NCI-H146 treated with DMSO at 0.1 percent for 48 hours (cell line): Measurements from ENCODE around the gene M6PR.
"Not testable (repeated sequence)": the region's sequence is repeated elsewhere in the genome, so short reads cannot be mapped to it uniquely, and the experiment has no call there.

Experiments used
- DNase-seq: peaks from one replicate; lab custom pipeline; 2025; ENCODE audit not compliant: unreplicated experiment; lab: John Stamatoyannopoulos, UW

The M6PR gene

DNA sequence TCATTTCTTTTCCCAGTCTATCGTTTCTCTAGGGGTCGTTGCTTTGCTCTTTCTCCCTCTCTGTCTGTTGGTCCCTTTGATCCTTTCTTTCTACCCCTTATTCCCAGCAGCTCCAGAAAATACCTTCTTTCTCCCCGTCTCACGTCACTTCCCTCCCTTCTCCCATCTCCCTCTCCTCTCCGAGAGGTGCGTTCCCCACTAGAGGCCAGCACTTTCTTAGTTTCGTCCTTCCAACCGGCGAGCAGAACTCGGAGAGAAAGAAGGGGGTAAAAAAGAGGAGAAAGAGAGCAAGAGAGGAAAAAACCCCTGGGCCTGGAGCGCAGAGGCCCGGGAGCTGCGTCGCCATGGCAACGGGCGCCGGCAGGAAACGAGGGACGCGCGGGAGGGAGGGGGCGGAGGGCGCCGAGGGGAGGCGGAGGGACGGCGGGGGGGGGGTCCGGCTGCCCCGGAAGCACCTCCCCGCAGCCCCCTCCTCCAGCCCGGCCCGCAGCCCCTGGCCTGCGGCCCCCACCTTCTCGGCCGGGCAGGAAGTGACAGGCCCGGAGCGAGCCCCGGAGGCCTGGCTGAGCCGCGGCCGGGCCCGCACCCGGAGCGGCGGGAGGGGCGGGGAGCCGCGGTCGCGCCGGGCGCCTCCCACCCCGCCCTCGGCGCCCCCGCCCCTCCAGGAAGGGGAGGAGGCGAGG, 35.3 kb downstream of the M6PR start, which contains the start of gene PHC1:
TSS of gene PHC1 (plus strand) at position 477 of the 683 bp plus-strand sequence. CDS start 3,169 bp downstream, outside the sequence.
- DNase-seq: peak; percentile 90

DNA sequence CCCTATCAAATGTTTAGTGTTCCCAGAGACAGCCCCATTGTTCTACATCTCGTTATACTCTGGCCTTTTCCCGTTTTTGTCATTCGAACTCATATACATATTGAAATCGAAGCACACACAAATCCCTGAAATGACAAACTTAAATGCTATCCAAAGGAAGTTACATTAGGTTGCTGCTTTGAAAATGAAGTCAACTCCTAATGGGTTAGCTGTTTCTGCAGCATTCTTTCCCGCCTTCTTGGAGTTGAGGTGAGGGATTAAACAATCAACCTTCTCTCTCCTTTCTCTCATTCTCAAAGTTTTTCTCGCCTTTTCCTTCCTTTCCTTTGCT, 35.8 kb downstream of the M6PR start:
- no peak for DNase-seq

DNA sequence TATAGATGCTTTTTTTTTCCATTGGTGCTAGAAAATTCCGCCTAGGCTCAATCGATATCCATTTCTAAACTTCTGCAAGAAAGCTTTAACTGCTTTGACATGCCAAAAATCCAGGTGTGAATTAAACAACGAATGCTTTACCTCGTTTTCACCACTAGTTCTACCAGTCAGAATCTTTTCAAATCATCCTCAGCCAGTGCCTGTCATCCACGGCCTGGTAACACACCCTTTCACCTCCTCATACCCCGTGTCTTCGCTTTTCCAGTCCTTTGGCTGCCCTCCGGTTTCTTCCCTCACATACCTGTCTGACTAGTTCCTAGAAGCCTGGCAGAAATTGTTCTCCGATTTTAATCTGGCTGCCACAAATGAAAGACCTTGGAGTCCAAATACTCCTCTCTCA, 36.5 kb downstream of the M6PR start:
- DNase-seq: peak; percentile 73

DNA sequence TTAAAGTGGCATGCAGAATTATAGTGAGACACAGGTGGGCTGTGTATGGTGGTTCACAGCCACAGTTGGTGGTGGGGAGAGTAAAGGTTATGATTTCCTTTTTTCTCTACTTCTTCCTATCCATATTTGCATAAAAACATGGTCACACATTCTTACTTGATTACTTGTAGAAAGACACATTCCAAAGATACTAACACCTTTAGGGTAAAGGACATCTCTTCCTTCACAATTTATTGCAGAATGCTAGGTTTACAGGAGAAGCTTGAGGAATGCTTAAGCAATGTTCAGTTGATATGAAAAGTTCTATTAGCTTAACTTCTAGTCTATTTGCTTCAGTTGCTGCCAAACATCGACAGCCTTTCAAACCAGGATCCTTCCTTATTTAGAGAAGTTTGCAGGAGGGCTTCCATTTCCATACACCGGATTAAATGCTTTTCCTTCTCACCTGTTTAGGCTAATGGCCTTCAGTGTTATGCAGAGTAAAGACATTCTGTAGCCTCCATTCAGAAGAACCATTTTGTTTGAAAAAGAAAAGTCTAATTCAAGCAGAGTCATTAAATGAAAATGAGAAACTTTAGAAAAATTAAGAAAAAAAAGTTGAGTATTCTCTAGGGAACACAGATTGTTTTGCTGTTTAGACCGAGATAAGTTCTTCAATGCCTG, 37.7 kb downstream of the M6PR start:
- DNase-seq: no peak

DNA sequence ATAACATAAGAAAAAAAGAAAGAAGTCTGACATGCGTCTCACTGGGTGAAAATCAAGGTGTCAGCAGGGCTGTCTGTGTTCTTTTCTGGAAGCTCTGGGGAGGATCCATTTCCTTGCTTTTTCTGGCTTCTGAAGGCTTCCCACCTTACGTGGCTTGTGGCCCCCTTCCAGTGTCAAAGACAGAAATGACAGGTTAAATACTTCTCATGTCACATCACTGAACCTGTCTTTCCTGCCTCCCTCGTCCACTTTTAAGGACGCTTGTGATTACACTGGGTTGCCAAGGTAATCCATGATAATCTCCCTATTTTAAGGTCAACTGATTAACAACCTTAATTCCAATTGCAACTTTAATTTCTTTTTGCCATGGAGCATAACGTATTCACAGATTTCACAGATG, 39.7 kb downstream of the M6PR start:
- DNase-seq: no peak

DNA sequence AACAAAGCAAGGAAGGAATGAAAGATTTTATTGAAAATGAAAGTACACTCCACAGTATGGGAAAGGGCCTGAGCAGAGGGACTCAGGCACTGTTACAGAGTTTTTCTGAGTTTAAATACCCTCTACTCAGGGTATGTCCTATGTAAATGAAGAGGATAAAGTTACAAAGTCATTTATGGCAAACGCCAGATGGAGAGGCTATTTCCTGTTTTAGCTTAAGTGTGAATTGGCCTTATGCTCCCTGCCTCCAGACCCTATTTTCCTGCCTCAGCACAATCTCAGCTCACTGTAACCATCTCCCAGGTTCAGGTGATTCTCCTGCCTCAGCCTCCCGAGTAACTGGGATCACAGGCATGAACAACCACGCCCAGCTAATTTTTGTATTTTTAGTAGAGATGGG, 41.9 kb downstream of the M6PR start:
- no peak for DNase-seq

DNA sequence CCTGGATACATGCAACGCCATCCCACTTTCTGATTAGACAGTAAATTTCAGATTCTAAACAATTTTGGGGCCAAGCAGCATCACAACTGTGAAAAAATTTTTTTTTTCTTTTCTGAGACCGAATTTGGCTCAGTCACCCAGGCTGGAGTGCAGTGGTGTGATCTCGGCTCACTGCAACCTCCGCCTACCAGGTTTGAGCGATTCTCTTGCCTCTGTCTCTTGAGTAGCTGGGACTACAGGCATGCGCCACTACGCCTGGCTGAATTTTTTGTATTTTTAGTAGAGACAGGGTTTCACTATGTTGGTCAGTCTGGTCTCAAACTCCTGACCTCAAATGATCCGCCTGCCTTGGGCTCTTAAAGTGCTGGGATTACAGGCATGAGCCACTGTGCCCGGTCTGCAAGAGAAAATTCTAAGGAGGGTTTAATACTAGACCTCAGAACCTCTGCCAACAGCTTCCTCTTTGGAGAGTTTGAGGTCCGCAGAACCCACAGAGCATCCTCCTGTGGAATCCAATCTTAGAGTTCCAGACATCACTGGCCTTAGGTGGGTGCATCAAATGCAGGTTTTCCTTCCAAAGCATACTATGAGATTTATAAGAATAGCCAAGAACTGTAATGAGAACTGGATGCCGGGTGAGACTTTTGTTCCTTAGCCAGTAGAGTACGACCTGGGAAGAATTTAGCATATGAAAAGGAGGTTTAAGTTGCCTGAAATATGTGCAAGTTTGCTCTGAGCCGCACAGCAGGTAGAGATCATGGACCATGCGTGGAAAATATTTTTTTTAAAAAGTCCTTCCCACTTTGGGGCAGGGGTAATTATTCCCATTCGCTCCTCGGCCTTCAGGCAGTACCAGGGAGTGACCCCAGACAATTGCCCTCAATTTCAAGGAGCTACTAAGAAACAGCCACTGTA, 42.9 kb downstream of the M6PR start:
- DNase-seq: no peak

DNA sequence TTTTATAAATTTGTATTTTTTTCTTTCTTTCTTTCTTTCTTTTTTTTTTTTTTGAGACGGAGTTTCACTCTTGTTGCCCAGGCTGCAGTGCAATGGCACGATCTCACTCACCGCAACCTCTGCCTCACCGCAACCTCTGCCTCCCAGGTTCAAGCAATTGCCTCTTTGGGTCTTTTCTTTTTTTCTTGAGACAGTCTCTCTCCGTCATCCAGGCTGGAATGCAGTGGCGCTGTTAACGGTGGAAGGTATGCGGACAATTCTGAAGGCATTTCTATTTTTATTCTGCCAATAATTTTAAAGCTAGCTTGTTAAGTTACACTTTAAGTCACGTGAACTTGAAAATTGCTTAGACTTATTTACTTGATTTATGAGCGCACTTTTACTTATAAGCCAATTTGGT, 43.9 kb downstream of the M6PR start:
- DNase-seq: no peak

DNA sequence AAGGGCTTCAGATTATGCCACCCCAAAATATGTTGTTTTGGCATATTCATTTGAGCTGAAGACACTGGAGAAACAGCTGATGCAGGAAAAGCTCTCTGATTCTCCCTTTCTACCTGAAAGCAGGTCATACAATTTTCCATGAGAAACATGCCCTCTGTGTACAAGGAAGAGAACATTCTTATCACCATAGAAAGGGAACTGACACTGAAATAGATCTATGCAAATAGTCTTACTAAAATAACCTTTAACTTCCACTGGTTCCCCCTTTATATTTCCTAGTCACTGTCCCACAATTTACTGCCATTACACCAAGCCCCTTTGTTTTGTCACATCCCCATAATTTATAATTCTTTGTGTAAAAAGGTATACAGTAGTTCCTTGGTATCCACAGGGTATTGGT, 44.8 kb downstream of the M6PR start:
- no peak for DNase-seq

DNA sequence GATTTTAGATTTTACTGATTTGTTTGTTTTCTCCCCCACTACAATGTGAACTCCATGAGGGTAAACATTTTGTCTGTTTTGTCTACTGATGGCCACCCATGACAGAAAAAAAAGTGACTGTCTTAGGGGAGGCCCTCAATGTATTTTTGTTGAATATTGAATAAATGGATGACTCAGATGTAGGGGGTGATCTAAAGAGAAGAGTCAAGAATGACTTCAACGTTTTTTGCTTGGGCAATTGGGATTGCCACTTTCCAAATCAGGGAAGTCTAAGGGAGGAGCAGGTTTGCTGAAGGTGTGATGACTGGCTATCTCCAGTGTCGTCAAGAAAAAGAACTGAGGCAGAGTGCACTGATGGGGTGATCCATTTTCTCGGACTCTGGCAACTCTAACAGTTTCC, 45.8 kb downstream of the M6PR start:
- DNase-seq: no peak

DNA sequence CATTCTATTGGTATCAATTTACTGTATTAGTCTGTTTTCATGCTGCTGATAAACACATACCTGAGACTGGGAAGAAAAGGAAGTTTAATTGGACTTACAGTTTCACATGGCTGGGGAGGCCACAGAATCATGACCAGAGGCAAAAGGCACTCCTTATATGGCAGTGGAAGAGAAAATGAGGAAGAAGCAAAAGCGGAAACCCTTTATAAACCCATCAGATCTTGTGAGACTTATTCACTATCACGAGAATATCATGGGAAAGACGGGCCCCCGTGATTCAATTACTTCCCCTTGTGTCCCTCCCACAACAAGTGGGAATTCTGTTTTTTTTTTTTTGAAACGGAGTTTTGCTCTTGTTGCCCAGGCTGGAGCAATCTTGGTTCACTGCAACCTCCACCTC, 46.7 kb downstream of the M6PR start:
- not testable (repeated sequence) for DNase-seq

DNA sequence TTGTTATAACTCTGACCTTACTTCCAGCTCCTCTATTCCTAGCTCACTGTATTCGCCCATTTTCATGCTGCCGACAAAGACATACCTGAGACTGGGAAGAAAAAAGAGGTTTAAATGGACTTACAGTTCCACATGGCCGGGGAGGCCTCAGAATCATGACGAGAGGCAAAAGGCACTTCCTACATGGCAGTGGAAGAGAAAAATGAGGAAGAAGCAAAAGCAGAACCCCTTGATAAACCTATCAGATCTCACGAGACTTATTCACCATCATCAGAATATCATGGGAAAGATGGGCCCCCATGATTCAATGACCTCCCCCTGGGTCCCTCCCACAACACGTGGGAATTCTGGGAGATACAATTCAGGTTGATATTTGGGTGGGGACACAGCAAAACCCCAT, 49.6 kb downstream of the M6PR start:
- DNase-seq: no peak

DNA sequence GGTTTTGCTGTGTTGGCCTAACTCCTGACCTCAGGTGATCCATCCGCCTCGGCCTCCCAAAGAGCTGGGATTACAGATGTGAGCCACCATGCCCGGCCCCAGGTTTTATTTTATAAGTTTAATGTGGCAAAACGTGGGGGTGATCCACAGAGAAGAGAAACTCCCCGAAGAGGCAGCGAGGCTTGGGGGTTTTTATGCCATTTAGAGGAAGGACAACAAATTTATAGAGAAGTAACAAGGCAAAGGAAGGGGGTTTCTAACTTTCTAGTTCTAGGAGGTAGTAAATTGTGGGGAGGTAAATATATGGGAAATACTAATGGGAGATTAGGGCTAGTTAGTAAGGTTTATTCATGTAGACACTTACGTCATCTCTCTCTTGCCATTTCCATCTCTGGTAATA, 52.4 kb downstream of the M6PR start:
- DNase-seq: no peak

DNA sequence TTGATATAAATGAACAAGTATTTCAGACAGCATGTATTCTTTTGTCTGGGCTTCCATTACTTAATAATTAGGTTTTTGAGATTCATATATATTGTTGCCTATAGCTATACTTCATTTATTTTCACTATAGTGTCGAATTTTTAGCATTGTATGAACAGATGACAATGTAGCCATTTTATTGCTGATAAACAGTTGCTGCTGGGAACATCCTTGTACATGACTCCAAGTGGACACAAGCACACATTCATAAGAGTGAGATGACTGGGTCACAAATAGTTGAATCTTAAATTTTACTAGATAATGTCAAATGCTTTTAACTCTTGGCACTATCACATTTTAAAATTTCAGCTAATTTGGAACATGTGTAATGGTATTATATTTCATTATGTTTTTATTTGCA, 54.5 kb downstream of the M6PR start:
- no peak for DNase-seq

DNA sequence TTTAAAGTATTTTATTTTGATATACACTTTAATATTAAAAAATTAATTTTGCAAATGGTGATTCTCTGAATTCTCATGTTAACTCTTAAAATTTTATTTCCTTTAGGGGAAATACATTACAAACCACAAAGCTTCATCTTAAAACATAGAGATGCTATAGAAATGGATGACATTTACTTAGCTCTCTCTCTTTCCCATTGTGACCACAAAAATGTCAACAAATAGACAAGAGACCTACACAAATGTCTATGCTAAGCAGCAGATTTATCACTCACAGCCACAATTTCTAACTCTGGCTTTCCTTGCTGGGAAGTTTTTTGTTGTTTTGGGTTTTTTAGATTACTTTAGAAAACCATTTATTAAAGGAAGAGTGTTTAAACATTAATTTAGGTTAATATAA, 55.1 kb downstream of the M6PR start:
- DNase-seq: no peak

DNA sequence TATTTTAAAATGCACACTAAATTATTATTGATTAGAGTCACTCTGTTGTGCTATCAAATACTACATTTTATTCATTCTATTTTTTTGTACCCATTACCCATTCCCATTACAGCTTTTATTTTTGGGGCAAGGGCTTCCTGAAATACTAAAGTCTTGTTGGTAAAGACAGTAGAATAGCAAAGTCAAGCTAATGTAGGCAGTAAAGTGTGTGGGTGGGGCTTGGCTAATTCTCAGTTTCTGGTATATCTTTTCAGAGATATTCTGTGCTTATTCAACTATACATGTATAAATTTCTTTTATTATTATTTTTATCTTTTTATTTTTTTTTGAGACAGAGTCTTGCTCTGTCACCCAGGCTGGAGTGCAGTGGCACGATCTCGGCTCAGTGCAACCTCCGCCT, 57.5 kb downstream of the M6PR start:
- DNase-seq: no peak
